ENCODE results near the gene ABCA7.

Gene ABCA7

DNA sequence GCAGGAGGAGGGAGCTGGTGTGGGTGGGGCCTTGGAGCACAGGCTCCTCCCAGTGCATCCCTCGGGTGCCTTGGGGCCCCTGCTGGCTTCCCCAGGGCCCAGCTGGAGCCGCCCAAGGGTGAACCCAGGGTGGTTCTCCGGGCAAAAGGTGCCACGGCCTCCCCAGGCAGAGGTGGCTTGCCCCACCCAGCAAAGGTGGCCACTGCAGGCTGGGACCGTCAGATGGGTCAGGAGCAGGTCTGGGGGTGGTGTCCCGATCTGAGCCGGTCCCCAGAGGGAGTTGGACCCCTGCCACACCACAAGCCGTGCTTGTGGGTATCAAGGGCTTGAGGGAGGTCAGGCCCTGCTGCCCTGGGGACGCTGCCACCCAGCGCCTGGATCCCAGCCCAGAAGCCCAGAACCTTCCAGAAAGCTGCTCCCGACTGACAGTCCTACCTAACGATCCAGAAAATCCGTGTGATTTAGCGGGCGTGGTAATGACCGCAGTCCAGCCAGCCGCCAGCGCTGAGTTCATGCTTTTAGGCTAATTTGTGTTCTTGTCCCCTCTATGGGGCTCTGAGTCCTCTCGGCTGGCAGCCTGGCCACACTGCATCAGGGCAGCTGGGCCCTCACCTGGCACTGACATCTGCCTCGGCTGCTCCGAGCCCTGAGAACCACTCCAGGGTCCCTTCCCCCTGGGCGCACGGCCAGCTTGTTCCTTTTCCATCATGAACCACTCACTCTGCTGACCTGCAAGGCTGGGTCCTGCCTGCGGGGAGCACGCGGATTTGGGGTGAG, 44.7 kb upstream of the ABCA7 start:
- ChIA-PET CTCF (interaction anchor here (0.6 to 1.5 kb wide), 2 partner anchors 10 to 11 kb away, joined by 3 to 6 read pairs; partner anchors contain the start of gene WDR18), POLR2A (interaction anchor here (0.9 kb wide), 1 partner anchor 274 kb away, joined by 3 read pairs; the partner anchor contains the start of gene CIRBP)
- no peak for DNase-seq (ENCODE audit: extremely low spot score)
- TF ChIP-seq HDGF (IDR thresholded peaks at IDR 0.05; ENCODE audit: borderline replicate concordance) (no peak), CTBP1 (IDR thresholded peaks at IDR 0.05; ENCODE audit: borderline replicate concordance) (no peak), ELF4 (IDR thresholded peaks at IDR 0.05) (no peak), ZNF384 (IDR thresholded peaks at IDR 0.05) (no peak)

DNA sequence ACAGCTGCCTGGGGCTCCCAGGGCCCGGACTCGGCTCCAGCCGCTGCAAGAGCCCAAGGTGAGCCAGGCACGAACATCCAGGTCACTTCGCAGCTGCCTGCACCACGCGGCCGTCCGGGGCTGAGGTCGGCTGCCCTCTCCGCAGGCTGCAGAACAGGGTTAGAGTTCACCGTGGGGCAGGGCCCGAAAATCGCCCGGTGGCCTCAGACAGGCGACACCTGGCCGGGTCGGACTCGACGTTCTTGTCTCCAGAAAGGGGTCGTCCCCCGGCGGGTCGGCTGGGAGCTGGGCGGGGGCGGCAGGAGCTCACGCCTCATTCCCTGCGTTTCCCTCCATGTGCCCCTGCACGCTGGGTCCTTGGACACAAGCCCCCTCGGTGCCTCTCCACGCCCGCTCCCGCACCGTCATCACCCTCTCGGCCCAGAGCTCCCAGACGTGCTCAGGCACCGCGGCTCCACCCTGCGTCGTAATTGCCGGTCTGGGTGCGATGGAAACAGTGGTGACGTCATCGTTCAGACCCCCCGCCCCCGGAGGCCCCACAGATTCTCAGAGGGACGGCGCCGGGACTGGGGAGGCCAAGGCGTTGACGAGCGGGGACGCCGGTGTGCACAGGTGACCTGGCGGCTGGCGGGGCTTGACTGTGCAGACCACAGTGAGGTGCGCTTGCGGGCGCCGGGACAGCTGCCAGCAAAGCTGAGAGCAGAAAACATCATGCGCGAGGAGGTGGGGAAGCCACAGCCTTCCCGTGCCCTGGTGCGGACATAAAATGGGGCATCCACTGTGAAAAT, 43.7 kb upstream of the ABCA7 start:
- ChIA-PET CTCF (interaction anchor here (0.5 to 1.5 kb wide), 2 partner anchors 12 to 34 kb away, joined by 3 to 6 read pairs; partner anchors contain the start of gene WDR18), POLR2A (interaction anchor here (1.0 kb wide), 1 partner anchor 273 kb away, joined by 4 read pairs; the partner anchor contains the start of gene CIRBP)
- peak; percentile 34 for DNase-seq (ENCODE audit: extremely low spot score)
- TF ChIP-seq L3MBTL2 (conservative IDR thresholded peaks at IDR 0.05) (no peak), ARNT (IDR thresholded peaks at IDR 0.05) (no peak), SP1 (IDR thresholded peaks at IDR 0.05) (no peak), LEF1 (IDR thresholded peaks at IDR 0.05; ENCODE audit: borderline replicate concordance) (no peak), NFRKB (IDR thresholded peaks at IDR 0.05) (no peak), HDGF (IDR thresholded peaks at IDR 0.05; ENCODE audit: borderline replicate concordance) (no peak), FOXM1 (IDR thresholded peaks at IDR 0.05; ENCODE audit: borderline replicate concordance) (no peak), TARDBP (IDR thresholded peaks at IDR 0.05) (no peak), SUZ12 (IDR thresholded peaks at IDR 0.05) (no peak), BHLHE40 (IDR thresholded peaks at IDR 0.05; ENCODE audit: borderline replicate concordance) (no peak), CTBP1 (IDR thresholded peaks at IDR 0.05; ENCODE audit: borderline replicate concordance) (no peak), FOXK2 (IDR thresholded peaks at IDR 0.05) (no peak), ELF4 (IDR thresholded peaks at IDR 0.05) (no peak), FOXA1 (IDR thresholded peaks at IDR 0.05) (no peak), ZNF384 (IDR thresholded peaks at IDR 0.05) (no peak)
- TF ChIP-seq, protein P1, sequence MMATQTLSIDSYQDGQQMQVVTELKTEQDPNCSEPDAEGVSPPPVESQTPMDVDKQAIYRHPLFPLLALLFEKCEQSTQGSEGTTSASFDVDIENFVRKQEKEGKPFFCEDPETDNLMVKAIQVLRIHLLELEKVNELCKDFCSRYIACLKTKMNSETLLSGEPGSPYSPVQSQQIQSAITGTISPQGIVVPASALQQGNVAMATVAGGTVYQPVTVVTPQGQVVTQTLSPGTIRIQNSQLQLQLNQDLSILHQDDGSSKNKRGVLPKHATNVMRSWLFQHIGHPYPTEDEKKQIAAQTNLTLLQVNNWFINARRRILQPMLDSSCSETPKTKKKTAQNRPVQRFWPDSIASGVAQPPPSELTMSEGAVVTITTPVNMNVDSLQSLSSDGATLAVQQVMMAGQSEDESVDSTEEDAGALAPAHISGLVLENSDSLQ (IDR thresholded peaks at IDR 0.05), result no peak

GRCh38 chr19:998064-998463, 41.8 kb upstream of the ABCA7 start:
- ChIA-PET POLR2A (interaction anchor here (1.1 kb wide), 1 partner anchor 13 kb away, joined by 5 read pairs; no protein-coding TSS in a partner anchor), CTCF (interaction anchor here (0.6 kb wide), 1 partner anchor 74 kb away, joined by 3 read pairs; no protein-coding TSS in a partner anchor)
- DNase-seq (ENCODE audit: extremely low spot score), result no peak
- no peak for TF ChIP-seq LEF1 (IDR thresholded peaks at IDR 0.05; ENCODE audit: borderline replicate concordance)
- no peak for TF ChIP-seq TARDBP (IDR thresholded peaks at IDR 0.05)
- no peak for TF ChIP-seq SUZ12 (IDR thresholded peaks at IDR 0.05)
- TF ChIP-seq CTBP1 (IDR thresholded peaks at IDR 0.05; ENCODE audit: borderline replicate concordance), result no peak
- no peak for TF ChIP-seq FOXK2 (IDR thresholded peaks at IDR 0.05)
- TF ChIP-seq ELF4 (IDR thresholded peaks at IDR 0.05), result no peak
- no peak for TF ChIP-seq HDGF (IDR thresholded peaks at IDR 0.05; ENCODE audit: borderline replicate concordance)
- TF ChIP-seq FOXA1 (IDR thresholded peaks at IDR 0.05), result no peak
- TF ChIP-seq L3MBTL2 (conservative IDR thresholded peaks at IDR 0.05), result no peak
- no peak for TF ChIP-seq ZNF384 (IDR thresholded peaks at IDR 0.05)
- no peak for TF ChIP-seq BHLHE40 (IDR thresholded peaks at IDR 0.05; ENCODE audit: borderline replicate concordance)
- TF ChIP-seq, protein P1 (IDR thresholded peaks at IDR 0.05), result no peak
- TF ChIP-seq ARNT (IDR thresholded peaks at IDR 0.05), result no peak
- no peak for TF ChIP-seq FOXM1 (IDR thresholded peaks at IDR 0.05; ENCODE audit: borderline replicate concordance)
- TF ChIP-seq NFRKB (IDR thresholded peaks at IDR 0.05), result no peak

DNA sequence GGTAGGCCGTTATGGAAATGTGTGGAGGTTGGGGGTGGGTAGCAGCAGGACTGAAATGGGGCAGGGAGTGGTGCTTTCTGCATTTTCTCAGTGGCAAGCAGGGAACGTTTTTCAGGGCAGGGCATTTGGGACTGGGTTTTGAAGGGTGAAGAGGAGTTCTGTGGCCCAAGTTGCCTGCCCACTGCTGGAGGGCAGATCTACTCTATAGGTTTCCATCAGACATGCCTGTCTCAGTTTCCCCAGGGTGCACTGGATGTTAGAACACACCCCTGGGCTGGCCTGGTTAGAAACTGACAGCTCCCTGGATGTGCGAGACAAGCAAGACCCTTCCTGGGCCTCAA, 40.6 kb upstream of the ABCA7 start:
- DNase-seq (ENCODE audit: extremely low spot score), result no peak
- ChIA-PET CTCF (interaction anchor here (0.6 kb wide), 1 partner anchor 104 kb away, joined by 5 read pairs; no protein-coding TSS in a partner anchor), POLR2A (no interaction called here)
- TF ChIP-seq ELF4 (IDR thresholded peaks at IDR 0.05), result no peak
- TF ChIP-seq CTBP1 (IDR thresholded peaks at IDR 0.05; ENCODE audit: borderline replicate concordance), result no peak
- no peak for TF ChIP-seq TARDBP (IDR thresholded peaks at IDR 0.05)
- TF ChIP-seq, protein P1 (IDR thresholded peaks at IDR 0.05), result no peak

DNA sequence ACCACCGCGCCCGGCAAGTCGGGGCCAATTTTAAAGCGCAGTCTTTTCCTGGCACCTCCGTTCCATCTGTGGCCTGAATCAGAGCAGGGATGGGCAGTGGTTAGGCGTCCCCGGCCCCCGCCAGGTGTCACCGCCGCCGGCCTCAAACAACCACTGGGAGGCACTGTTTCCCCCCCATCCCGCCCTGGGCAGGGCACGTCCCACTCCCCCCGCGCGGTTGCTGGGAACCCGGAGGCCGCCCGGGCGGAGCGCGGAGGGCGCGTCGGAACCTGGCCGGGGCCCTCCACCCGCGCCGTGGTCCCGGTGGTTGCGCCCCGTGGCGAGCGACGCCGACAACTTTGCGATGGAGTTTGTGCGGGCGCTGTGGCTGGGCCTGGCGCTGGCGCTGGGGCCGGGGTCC, 39.8 kb upstream of the ABCA7 start, which contains the start of gene GRIN3B:
TSS of gene GRIN3B (plus strand) at position 325 of the 400 bp plus-strand sequence. CDS start at position 344, 19 bp downstream.
- DNase-seq (ENCODE audit: extremely low spot score), result peak; percentile 83
- TF ChIP-seq ELF4 (IDR thresholded peaks at IDR 0.05) (no peak), FOXA1 (IDR thresholded peaks at IDR 0.05) (no peak), SUZ12 (IDR thresholded peaks at IDR 0.05) (no peak), TARDBP (IDR thresholded peaks at IDR 0.05) (no peak), ZNF384 (IDR thresholded peaks at IDR 0.05) (no peak), FOXM1 (IDR thresholded peaks at IDR 0.05; ENCODE audit: borderline replicate concordance) (no peak), LEF1 (IDR thresholded peaks at IDR 0.05; ENCODE audit: borderline replicate concordance) (no peak)
- TF ChIP-seq, protein P1 (IDR thresholded peaks at IDR 0.05), result no peak
- ChIA-PET CTCF (interaction anchor here (1.1 kb wide), 1 partner anchor 26 kb away, joined by 5 read pairs; no protein-coding TSS in a partner anchor), POLR2A (no interaction called here)

All from HEK293T (cell line).